SK-N-SH treated with all-trans-retinoic acid at 6 μM for 48 hours (cell line): ENCODE results near the gene MRPL1.
A peak's percentile ranks its signal among the peaks of the same experiment; 100 is the strongest.

Experiments
- ATAC-seq: fragments of 200-7000 bp; cut with Tn5 transposase; 3 replicates; pipeline ENCODE4 v1.9.1; 2020; ENCODE audit warnings: mild to moderate bottlenecking, moderate library complexity
- ARNTL ChIP-seq: fragments of 450-650 bp; formaldehyde crosslinking; IDR thresholded peaks from 2 replicates; pipeline ENCODE4 v1.5.0; 2020; ENCODE audit warnings: low read depth, mild to moderate bottlenecking, moderate library complexity, borderline replicate concordance
- BACH2 ChIP-seq: fragments of 250-450 bp; sonication (Bioruptor Pico); IDR thresholded peaks from 2 replicates; pipeline ENCODE4 v1.9.0; 2021; ENCODE audit warnings: mild to moderate bottlenecking, borderline replicate concordance
- ESRRG ChIP-seq: fragments of 250-450 bp; sonication (Bioruptor Pico); IDR thresholded peaks from 2 replicates; pipeline ENCODE4 v1.6.1; 2021; ENCODE audit warnings: mild to moderate bottlenecking
- GLIS3 ChIP-seq: fragments of 250-450 bp; sonication (Bioruptor Pico); IDR thresholded peaks from 2 replicates; pipeline ENCODE4 v1.5.0; 2020; ENCODE audit warnings: mild to moderate bottlenecking, moderate library complexity
- ISL1 ChIP-seq: fragments of 250-450 bp; sonication (Bioruptor Pico); IDR thresholded peaks from 2 replicates; pipeline ENCODE4 v2.1.2; 2022; ENCODE audit warnings: mild to moderate bottlenecking, moderate library complexity
- OSR1 ChIP-seq: fragments of 250-450 bp; sonication (Bioruptor Pico); IDR thresholded peaks from 2 replicates; pipeline ENCODE4 v1.8.0; 2022; ENCODE audit warnings: moderate library complexity, mild to moderate bottlenecking, inconsistent platforms
- RARB ChIP-seq: fragments of 250-450 bp; sonication (Bioruptor Pico); IDR thresholded peaks from 2 replicates; pipeline ENCODE4 v1.8.0; 2021; ENCODE audit warnings: mild to moderate bottlenecking, moderate library complexity
- SNAI2 ChIP-seq: fragments of 250-450 bp; sonication (Bioruptor Pico); IDR thresholded peaks from 2 replicates; pipeline ENCODE4 v1.5.0; 2020; ENCODE audit warnings: mild to moderate bottlenecking, moderate library complexity
- TCF4 ChIP-seq: fragments of 250-450 bp; sonication (Bioruptor Pico); IDR thresholded peaks from 2 replicates; pipeline ENCODE4 v1.8.0; 2021; ENCODE audit warnings: mild to moderate bottlenecking, moderate library complexity, borderline replicate concordance
- TOX ChIP-seq: fragments of 250-450 bp; sonication (Bioruptor Pico); IDR thresholded peaks from 2 replicates; pipeline ENCODE4 v1.8.0; 2021; ENCODE audit warnings: mild to moderate bottlenecking, moderate library complexity, borderline replicate concordance
- ZC3H10 ChIP-seq: fragments of 250-450 bp; sonication (Bioruptor Pico); IDR thresholded peaks from 2 replicates; pipeline ENCODE4 v1.5.1; 2021; ENCODE audit warnings: mild to moderate bottlenecking, moderate library complexity
- ZFP3 ChIP-seq: fragments of 250-450 bp; sonication (Bioruptor Pico); IDR thresholded peaks from 2 replicates; pipeline ENCODE4 v1.5.0; 2020; ENCODE audit warnings: mild to moderate bottlenecking, moderate library complexity
- ZFP30 ChIP-seq: fragments of 450-650 bp; formaldehyde crosslinking; IDR thresholded peaks from 2 replicates; pipeline ENCODE4 v1.5.0; 2022; ENCODE audit warnings: mild to moderate bottlenecking, moderate library complexity
- ZNF565 ChIP-seq: fragments of 450-650 bp; formaldehyde crosslinking; conservative IDR thresholded peaks from 2 replicates; pipeline ENCODE4 v1.5.0; 2020; ENCODE audit warnings: low read depth, mild to moderate bottlenecking, moderate library complexity
- TF ChIP-seq, protein P1 (sequence below): fragments of 250-450 bp; sonication (Bioruptor Pico); IDR thresholded peaks from 2 replicates; pipeline ENCODE4 v1.5.1; 2021; ENCODE audit warnings: mild to moderate bottlenecking, moderate library complexity
- TF ChIP-seq, protein P2 (sequence below): fragments of 250-450 bp; sonication (Bioruptor Pico); IDR thresholded peaks from 2 replicates; pipeline ENCODE4 v1.5.0; 2020; ENCODE audit warnings: mild to moderate bottlenecking, moderate library complexity
- TF ChIP-seq, protein P3 (sequence below): fragments of 250-450 bp; sonication (Bioruptor Pico); IDR thresholded peaks from 2 replicates; pipeline ENCODE4 v1.8.0; 2021; ENCODE audit warnings: low read depth, mild to moderate bottlenecking, moderate library complexity, borderline replicate concordance
- TF ChIP-seq, protein P4 (sequence below): fragments of 250-450 bp; sonication (Bioruptor Pico); IDR thresholded peaks from 2 replicates; pipeline ENCODE4 v1.5.1; 2020; ENCODE audit warnings: low read depth, mild to moderate bottlenecking, moderate library complexity

Gene MRPL1

DNA sequence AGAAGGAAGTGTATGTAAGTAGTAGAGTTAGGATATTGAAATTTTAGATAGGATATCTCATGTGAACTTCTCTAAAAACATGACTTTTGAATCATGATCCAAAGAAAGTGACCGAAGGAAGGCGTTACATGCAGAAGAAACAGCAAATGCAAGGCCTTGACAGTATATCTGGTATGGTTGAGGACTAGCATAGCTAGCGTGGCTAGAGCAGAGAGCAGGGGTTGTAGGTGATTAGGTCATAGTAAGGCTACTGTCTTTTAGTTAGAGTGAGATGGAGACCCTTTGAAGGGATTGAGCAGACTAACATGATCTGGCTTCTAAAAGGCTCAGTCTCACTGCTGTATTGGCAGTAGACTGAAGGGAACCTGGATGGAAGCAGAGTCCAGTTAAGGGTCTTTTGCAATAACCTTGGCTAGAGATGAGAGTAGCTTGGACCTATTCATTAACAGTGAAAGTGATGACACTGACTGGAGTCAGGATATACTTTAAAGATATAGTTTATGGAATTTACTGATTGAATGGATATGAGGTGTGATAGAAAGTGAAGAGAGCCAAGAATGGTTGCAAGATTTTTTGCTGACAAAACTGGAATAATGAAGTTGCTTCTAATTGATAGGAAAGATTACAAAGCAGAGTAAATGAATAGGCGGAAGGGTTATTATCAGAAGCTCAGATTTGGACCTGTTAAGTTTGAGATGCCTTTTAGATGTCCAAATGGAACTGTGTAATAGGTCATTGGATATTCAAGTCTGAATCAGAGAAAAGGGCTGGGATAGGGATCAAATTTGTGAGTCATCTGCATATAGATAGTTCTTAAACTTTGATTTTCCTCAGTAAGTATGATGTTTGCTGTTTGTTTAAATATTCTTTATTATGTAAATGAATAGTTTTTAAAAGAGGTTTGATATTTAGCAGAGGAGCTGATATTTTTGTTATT is 59.8 kb downstream of the MRPL1 start:
- no peak for TF ChIP-seq RARB
- peak; percentile 21 for ATAC-seq

DNA sequence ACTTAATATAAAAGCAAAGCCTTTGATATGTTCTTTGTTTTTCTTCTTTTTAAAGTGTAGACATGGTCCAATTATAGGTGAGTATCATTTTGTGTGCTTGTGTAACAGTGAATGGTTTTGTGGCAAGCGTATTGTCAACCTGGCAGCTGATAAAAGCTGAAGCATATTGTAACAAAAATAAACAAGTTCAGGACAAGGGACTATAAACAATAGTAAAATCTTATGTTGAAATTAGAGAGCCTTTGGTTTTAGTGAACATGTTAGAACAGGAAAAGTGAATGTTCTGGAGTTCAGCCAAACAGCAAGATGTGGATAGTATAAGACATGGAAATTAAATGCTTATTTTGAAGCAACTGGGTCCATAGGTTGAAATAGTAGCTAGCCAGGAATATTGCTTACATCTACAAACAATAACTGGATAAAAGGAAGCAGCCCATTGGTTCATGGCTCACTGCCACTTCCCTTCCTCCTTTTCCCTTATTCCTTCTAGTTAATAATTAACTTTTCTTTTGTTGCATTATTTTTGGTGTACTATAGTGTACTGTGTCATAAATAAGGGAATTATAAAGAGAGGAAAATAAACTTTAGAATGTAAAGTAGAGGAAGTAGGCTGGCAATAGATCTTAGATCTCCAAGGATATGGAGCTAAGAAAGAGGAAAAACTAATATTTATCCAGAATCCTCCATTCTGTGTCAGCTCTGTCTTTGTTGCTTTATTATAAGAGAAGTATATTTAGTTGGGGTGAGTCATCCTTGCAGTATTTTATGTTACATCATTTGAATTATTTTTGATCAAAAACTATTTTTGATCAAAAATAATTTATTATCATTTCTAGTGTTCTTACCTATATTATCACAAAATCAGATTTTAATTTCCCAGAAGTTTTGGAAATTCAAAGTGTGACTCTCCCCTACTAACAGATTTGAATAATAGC is 65.6 kb downstream of the MRPL1 start:
- ATAC-seq: no peak
- TF ChIP-seq ZNF565 (CRISPR knock-in tag): no peak
- TF ChIP-seq RARB: no peak
- TF ChIP-seq, protein P1, sequence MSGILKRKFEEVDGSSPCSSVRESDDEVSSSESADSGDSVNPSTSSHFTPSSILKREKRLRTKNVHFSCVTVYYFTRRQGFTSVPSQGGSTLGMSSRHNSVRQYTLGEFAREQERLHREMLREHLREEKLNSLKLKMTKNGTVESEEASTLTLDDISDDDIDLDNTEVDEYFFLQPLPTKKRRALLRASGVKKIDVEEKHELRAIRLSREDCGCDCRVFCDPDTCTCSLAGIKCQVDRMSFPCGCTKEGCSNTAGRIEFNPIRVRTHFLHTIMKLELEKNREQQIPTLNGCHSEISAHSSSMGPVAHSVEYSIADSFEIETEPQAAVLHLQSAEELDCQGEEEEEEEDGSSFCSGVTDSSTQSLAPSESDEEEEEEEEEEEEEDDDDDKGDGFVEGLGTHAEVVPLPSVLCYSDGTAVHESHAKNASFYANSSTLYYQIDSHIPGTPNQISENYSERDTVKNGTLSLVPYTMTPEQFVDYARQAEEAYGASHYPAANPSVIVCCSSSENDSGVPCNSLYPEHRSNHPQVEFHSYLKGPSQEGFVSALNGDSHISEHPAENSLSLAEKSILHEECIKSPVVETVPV (CRISPR knock-in tag): no peak
- TF ChIP-seq, protein P2, sequence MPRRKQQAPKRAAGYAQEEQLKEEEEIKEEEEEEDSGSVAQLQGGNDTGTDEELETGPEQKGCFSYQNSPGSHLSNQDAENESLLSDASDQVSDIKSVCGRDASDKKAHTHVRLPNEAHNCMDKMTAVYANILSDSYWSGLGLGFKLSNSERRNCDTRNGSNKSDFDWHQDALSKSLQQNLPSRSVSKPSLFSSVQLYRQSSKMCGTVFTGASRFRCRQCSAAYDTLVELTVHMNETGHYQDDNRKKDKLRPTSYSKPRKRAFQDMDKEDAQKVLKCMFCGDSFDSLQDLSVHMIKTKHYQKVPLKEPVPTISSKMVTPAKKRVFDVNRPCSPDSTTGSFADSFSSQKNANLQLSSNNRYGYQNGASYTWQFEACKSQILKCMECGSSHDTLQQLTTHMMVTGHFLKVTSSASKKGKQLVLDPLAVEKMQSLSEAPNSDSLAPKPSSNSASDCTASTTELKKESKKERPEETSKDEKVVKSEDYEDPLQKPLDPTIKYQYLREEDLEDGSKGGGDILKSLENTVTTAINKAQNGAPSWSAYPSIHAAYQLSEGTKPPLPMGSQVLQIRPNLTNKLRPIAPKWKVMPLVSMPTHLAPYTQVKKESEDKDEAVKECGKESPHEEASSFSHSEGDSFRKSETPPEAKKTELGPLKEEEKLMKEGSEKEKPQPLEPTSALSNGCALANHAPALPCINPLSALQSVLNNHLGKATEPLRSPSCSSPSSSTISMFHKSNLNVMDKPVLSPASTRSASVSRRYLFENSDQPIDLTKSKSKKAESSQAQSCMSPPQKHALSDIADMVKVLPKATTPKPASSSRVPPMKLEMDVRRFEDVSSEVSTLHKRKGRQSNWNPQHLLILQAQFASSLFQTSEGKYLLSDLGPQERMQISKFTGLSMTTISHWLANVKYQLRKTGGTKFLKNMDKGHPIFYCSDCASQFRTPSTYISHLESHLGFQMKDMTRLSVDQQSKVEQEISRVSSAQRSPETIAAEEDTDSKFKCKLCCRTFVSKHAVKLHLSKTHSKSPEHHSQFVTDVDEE (CRISPR knock-in tag): no peak
- TF ChIP-seq ARNTL (CRISPR knock-in tag): no peak
- no peak for TF ChIP-seq TOX
- no peak for TF ChIP-seq ISL1 (CRISPR knock-in tag)
- TF ChIP-seq GLIS3 (CRISPR knock-in tag): no peak
- no peak for TF ChIP-seq SNAI2 (CRISPR knock-in tag)
- no peak for TF ChIP-seq ZFP3 (CRISPR knock-in tag)
- TF ChIP-seq, protein P3, sequence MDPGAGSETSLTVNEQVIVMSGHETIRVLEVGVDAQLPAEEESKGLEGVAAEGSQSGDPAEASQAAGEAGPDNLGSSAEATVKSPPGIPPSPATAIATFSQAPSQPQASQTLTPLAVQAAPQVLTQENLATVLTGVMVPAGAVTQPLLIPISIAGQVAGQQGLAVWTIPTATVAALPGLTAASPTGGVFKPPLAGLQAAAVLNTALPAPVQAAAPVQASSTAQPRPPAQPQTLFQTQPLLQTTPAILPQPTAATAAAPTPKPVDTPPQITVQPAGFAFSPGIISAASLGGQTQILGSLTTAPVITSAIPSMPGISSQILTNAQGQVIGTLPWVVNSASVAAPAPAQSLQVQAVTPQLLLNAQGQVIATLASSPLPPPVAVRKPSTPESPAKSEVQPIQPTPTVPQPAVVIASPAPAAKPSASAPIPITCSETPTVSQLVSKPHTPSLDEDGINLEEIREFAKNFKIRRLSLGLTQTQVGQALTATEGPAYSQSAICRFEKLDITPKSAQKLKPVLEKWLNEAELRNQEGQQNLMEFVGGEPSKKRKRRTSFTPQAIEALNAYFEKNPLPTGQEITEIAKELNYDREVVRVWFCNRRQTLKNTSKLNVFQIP (CRISPR knock-in tag): no peak
- no peak for TF ChIP-seq ZC3H10

DNA sequence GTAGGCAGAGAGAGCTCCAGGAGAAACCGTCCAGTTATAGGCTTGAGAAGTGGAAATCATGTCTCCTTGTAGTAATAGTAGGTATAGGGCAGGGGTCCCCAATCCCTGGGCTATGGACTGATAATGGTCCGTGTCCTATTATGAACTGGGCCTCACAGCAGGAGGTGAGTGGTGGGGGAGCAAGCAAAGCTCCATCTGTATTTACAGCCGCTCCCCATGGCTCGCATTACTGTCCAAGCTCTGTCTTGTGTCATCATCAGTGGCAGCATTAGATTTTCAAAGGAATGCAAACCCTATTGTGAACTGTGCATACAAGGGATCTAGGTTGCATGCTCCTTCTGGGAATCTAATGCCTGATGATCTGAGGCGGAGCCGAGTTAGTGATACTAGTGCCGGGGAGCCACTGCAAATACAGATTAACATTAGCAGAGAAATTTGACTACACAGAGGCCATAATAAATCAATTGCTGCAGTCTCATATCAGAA is 67.6 kb downstream of the MRPL1 start:
- no peak for ATAC-seq
- TF ChIP-seq BACH2 (no peak), SNAI2 (CRISPR knock-in tag) (no peak), ARNTL (CRISPR knock-in tag) (no peak)

DNA sequence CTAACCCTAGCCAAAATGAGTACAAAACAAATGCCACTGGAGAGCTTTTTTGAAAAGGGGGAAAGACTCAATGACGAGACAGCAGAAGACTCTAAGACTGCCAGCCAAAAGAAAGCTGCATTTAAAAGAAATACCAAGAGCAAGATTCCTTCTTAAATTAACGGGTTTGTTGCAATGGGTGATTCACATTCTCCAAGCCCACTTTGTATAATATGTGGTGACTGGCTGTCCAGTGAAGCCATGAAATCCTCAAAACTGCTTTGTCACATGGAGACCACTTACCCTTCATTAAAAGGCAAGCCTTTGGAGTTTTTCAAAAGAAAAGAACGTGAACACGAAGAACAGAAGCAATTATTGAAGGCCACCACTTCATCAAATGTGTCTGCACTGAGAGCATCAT is 68.2 kb downstream of the MRPL1 start:
- TF ChIP-seq ZFP3 (CRISPR knock-in tag) (no peak), ZFP30 (no peak), SNAI2 (CRISPR knock-in tag) (no peak), TCF4 (CRISPR knock-in tag) (no peak), OSR1 (CRISPR knock-in tag) (no peak), ISL1 (CRISPR knock-in tag) (no peak), TOX (no peak), RARB (no peak), ZC3H10 (no peak), ESRRG (no peak)
- TF ChIP-seq, protein P1 (CRISPR knock-in tag): no peak
- TF ChIP-seq, protein P2 (CRISPR knock-in tag): no peak
- TF ChIP-seq, protein P4, sequence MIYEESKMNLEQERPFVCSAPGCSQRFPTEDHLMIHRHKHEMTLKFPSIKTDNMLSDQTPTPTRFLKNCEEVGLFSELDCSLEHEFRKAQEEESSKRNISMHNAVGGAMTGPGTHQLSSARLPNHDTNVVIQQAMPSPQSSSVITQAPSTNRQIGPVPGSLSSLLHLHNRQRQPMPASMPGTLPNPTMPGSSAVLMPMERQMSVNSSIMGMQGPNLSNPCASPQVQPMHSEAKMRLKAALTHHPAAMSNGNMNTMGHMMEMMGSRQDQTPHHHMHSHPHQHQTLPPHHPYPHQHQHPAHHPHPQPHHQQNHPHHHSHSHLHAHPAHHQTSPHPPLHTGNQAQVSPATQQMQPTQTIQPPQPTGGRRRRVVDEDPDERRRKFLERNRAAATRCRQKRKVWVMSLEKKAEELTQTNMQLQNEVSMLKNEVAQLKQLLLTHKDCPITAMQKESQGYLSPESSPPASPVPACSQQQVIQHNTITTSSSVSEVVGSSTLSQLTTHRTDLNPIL: no peak
- no peak for ATAC-seq
